ENCODE measurements around the gene TTC21A.

Gene TTC21A

DNA sequence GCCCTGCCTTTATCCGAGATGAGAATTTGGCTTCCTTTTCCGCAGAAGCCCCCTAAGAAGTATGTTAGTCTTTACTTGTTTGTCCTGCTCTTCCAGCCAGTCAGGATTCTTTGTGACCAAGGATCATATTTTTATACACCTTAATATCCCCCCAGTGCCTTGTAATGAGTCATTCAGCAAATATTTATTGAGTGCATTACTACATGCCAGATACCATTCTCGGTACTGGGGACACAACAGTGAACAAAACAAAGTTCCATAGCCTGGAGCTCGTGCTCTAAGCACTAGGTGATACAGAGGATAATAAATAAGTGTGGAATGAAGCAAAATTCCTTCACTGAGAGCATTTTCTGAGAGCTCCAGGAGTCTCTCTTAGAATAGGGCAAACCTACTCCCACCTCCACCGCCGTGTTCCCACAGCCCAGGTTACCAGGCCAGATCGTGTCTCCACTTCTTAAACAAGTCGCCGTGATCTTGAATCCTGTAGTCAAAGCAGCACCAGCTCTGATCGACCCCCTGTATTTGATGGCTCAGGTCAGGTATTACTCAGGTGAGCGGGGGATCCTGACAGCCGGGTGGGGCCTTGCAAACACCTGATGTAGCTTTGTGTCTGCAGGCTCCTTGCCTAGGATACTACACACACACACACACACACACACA lies 18.5 kb downstream of the TTC21A start:
- Histone ChIP-seq H3K4me2 (peak overlapping the region; percentile 92), H3K9me3 (no peaks in the 10 kb centered on the region), H3K36me3 (no peaks in the 10 kb centered on the region; the same call in 1 of the 2 replicates), H4K20me1 (no peaks in the 10 kb centered on the region), H3K4me1 (peaks cover 87% of the 10 kb centered on the region), H3K27me3 (peaks cover 3% of the 10 kb centered on the region; the same call in 1 of the 2 replicates), H3K27ac (peak overlapping the region; percentile 24; the same call in 1 of the 2 replicates), H3K4me3 (no peak overlapping the region), H3K9ac (no peak overlapping the region)
- TF ChIP-seq Cebpa-rat (IDR thresholded peaks at IDR 0.05), result no peak

DNA sequence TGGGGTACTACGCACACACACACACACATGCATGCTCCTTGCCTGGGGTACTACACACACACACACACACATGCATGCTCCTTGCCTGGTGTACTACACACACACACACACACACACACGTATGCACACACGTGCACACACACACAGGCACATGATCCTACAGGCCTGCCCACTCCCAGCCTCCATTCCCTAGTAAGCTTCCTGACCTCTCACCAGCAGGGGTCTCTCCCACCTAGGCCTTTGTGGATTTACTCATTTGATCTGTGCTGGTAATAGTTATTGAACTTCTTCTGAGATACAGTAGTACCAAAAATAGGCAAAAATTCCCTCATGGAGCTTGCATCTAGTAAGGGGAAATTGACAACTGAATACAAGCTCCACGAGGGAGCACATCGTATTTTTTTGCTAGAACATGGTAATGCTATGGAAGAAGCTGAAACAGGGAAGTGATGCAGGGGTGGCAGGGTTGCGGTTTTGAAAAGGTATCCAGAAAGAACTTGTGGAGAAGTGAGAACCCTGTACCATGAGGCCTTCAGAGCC lies 19.1 kb downstream of the TTC21A start:
- peak overlapping the region; percentile 92 for H3K4me2 ChIP-seq
- H3K36me3 ChIP-seq, result no peaks in the 10 kb centered on the region
- peaks cover 88% of the 10 kb centered on the region for H3K4me1 ChIP-seq

DNA sequence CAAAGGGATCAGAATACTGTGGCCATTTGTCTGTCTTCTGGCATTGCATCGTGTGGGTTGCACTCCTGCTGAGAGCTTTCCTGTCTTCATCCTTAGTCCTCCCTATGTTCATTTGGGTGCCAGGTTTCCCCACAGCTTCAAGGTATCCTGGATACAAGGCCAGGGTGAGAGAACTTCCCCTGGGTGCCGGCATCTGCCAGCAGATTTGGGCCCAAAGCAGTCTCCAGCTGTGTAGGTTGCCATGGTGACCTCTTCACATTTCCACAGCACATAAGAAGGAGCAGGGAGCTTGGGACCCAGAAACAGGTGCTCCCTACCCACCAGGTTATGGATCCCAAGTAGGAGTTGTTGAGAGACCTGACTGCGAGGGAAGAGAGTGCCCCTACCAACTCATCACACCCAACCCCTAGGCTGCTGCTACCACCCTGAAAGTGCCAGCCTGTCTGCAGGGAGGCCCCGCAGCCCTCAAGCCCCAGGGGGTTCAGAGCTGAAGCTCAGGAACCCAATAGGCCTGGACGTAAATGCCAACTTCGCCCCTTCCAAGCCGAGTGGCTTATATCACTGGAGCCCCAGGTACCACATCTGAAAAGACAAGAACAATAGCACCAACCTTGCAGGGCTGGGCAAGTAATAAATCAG lies 19.9 kb downstream of the TTC21A start:
- no peaks in the 10 kb centered on the region for H4K20me1 ChIP-seq
- peaks cover 93% of the 10 kb centered on the region for H3K4me1 ChIP-seq
- H3K9ac ChIP-seq, result peak overlapping the region; percentile 75
- H3K9me3 ChIP-seq, result no peaks in the 10 kb centered on the region
- H3K27ac ChIP-seq, result peak overlapping the region; percentile 93
- peak overlapping the region; percentile 92 for H3K4me2 ChIP-seq
- H3K36me3 ChIP-seq, result no peaks in the 10 kb centered on the region
- H3K27me3 ChIP-seq, result no peaks in the 10 kb centered on the region
- H3K4me3 ChIP-seq, result peak overlapping the region; percentile 49
- TF ChIP-seq Cebpa-rat (IDR thresholded peaks at IDR 0.05), result no peak

More for the DNA sequence above, 19.1 kb downstream of the TTC21A start:
- Histone ChIP-seq H3K9ac (peak overlapping the region; percentile 75), H3K27ac (peak overlapping the region; percentile 93), H3K4me3 (peak overlapping the region; percentile 49), H3K27me3 (no peaks in the 10 kb centered on the region), H4K20me1 (no peaks in the 10 kb centered on the region), H3K9me3 (no peaks in the 10 kb centered on the region)
- no peak for TF ChIP-seq Cebpa-rat (IDR thresholded peaks at IDR 0.05)

DNA sequence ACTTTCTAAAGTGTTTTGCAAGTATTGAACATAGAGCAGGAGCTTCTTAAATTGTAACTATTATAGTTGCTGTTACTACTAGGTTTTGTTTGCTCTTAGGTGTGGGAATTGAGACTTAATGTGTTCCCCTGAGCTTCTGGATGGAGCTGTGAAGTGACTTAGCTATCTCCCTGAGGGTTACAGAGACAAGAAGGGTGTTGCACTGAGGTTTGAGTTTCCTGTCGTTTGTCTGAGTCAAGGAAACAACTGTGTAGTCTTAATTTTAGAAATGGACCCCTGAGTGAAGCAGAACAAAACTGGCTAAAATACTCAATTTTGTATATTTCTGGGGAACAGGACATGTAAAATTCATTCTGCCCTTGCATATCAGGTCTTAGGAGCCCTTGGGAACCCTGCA lies 20.4 kb downstream of the TTC21A start:
- no peaks in the 10 kb centered on the region for H3K36me3 ChIP-seq
- H3K27me3 ChIP-seq, result no peaks in the 10 kb centered on the region
- peak overlapping the region; percentile 93 for H3K27ac ChIP-seq
- no peaks in the 10 kb centered on the region for H4K20me1 ChIP-seq
- H3K4me3 ChIP-seq, result peak overlapping the region; percentile 49
- H3K9ac ChIP-seq, result peak overlapping the region; percentile 75
- H3K4me2 ChIP-seq, result peak overlapping the region; percentile 92
- peaks cover 92% of the 10 kb centered on the region for H3K4me1 ChIP-seq
- H3K9me3 ChIP-seq, result no peaks in the 10 kb centered on the region
- TF ChIP-seq Cebpa-rat (IDR thresholded peaks at IDR 0.05), result no peak

DNA sequence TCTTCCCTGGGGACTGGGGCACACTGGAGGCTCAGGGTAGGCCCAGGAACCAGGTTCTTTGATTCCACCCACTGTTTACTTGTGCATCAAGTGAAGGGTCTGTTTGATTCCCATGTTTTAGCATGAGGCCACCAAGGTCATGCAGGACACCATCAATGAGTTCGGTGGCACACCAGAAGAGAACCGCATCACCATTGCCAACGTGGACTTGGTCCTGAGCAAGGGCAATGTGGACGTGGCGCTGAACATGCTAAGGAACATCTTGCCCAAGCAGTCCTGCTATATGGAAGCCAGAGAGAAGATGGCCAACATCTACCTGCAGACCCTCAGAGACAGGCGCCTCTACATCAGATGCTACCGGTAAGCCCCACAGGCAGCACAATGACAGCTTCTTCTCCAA lies 21.5 kb downstream of the TTC21A start:
- H3K9ac ChIP-seq, result peak overlapping the region; percentile 75
- peaks cover 87% of the 10 kb centered on the region for H3K4me1 ChIP-seq
- peak overlapping the region; percentile 93 for H3K27ac ChIP-seq
- no peak for TF ChIP-seq Cebpa-rat (IDR thresholded peaks at IDR 0.05)
- H4K20me1 ChIP-seq, result no peaks in the 10 kb centered on the region
- H3K27me3 ChIP-seq, result no peaks in the 10 kb centered on the region
- peaks cover 7% of the 10 kb centered on the region; the same call in 1 of the 2 replicates for H3K36me3 ChIP-seq
- no peaks in the 10 kb centered on the region for H3K9me3 ChIP-seq
- H3K4me2 ChIP-seq, result peak overlapping the region; percentile 92
- peak overlapping the region; percentile 49 for H3K4me3 ChIP-seq

DNA sequence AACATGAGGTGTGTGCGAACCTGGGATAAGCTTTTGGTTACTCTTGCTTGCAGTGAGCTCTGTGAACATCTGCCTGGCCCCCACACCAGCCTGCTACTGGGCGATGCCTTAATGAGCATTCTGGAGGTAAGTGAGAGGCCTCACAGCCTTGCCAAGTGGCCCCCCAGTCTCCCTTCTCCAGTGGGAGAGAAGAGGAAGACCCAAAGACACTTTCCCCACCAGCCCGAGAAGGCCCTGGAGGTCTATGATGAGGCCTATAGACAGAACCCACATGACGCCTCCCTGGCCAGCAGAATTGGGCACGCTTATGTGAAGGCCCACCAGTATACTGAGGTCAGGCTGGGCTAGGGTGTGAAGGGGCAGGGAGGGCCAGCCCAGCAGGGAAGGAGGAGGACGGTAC lies 22.5 kb downstream of the TTC21A start:
- TF ChIP-seq Cebpa-rat (IDR thresholded peaks at IDR 0.05), result no peak
- peak overlapping the region; percentile 92 for H3K4me2 ChIP-seq
- no peak overlapping the region for H3K9ac ChIP-seq
- H3K4me3 ChIP-seq, result no peak overlapping the region
- no peaks in the 10 kb centered on the region for H3K9me3 ChIP-seq
- H3K27ac ChIP-seq, result peak overlapping the region; percentile 93
- H3K27me3 ChIP-seq, result no peaks in the 10 kb centered on the region
- H3K4me1 ChIP-seq, result peaks cover 76% of the 10 kb centered on the region
- H3K36me3 ChIP-seq, result peaks cover 7% of the 10 kb centered on the region; the same call in 1 of the 2 replicates
- no peaks in the 10 kb centered on the region for H4K20me1 ChIP-seq

DNA sequence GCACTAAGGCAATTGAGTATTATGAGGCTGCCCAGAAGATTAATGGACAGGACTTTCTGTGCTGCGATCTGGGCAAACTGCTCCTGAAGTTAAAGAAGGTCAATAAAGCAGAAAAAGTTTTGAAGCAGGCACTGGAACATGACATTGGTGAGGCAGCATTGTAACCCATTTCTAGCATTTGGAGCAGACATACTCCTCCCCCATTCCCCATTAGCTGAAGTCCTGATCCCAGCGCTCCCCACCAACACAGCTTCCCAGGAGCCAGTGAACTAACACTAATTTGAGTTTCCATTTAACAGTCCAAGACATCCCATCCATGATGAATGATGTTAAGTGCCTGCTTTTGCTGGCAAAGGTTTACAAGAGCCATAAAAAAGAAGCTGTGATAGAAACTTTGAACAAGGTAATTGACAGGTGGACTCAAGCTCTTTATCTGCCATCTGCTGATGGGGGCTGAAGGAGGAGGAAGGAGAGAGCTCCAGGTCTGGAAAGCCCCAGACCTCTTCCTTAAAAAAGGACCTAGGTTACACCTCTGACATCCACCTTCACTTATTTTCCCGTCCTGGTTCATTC lies 23.3 kb downstream of the TTC21A start:
- peak overlapping the region; percentile 93 for H3K27ac ChIP-seq

DNA sequence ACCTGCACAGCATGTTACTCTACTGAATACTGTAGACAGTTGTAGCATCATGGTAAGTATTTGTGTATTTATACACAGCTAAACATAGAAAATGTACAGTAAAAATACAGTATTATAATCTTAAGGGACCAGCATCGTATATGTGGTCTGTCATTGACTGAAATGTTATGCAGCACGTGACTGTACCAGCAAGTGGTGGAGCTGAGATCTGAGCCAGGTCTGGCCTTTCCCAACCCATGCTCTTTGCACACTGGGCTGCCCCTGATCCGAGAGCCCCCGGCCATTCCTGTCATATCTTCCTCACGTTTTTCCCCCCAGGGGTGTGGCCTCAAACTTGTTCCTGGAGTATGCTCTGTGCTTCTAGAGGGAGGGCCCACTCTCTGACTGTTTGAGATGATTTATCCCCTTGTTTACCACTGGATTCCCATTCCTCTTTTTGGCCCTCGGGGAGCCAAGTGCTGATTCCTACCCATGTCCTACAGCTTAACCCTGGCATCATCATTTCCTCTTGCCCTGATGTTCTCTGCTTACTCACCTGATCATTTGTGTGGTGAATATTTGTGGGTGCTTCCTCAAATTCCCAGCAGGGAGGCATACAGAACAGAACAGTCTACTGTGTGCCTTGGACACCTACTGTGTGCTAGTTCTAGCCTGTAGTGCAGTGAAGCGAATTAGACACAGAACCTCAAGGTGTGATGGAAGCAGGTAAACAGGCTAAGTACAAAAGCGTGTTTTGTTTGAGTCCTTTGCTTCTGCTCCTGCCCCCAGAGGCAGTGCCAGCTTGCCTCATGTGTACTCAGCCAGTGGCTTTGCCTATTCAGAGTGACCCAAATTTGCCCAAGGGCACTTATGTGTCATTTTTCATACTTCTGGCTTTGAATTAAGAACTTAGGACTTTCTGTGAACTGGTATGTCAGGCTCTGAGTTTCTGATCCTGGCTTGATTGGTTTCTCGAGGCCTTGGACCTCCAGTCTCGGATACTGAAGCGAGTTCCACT lies 24.9 kb downstream of the TTC21A start:
- H3K4me1 ChIP-seq, result peaks cover 52% of the 10 kb centered on the region
- peaks cover 18% of the 10 kb centered on the region for H3K36me3 ChIP-seq
- no peak overlapping the region for H3K4me3 ChIP-seq
- no peak overlapping the region for H3K4me2 ChIP-seq
- H3K9ac ChIP-seq, result no peak overlapping the region
- no peaks in the 10 kb centered on the region for H3K27me3 ChIP-seq
- no peaks in the 10 kb centered on the region for H4K20me1 ChIP-seq
- H3K9me3 ChIP-seq, result no peaks in the 10 kb centered on the region
- no peak for TF ChIP-seq Cebpa-rat (IDR thresholded peaks at IDR 0.05)
- H3K27ac ChIP-seq, result no peak overlapping the region

More for the DNA sequence above, 23.3 kb downstream of the TTC21A start:
- no peak for TF ChIP-seq Cebpa-rat (IDR thresholded peaks at IDR 0.05)
- Histone ChIP-seq H3K4me3 (no peak overlapping the region), H3K27me3 (no peaks in the 10 kb centered on the region), H3K9ac (no peak overlapping the region), H3K4me1 (peaks cover 69% of the 10 kb centered on the region), H3K9me3 (no peaks in the 10 kb centered on the region), H3K36me3 (peaks cover 7% of the 10 kb centered on the region; the same call in 1 of the 2 replicates), H4K20me1 (no peaks in the 10 kb centered on the region), H3K4me2 (peak overlapping the region; percentile 92)

DNA sequence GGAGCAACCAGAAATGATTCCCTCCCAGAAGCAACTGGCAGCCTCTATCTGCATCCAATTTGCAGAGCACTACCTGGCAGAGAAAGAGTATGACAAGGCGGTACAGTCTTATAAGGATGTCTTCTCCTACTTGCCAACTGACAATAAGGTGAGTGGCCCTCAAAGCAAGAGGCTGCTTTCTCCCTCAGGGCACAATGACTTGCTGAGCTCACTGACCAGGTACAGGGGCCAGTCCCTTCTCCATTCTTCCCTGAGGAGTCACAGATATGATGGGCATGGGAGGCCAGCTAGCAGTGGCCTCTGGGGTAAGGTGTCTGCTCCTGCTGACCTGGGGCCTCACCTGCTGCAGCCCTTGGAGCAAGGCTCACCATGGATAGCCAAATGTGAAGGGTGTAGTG lies 25.6 kb downstream of the TTC21A start:
- Histone ChIP-seq H3K9me3 (no peaks in the 10 kb centered on the region), H3K9ac (no peak overlapping the region), H3K4me2 (no peak overlapping the region), H3K4me3 (no peak overlapping the region), H4K20me1 (no peaks in the 10 kb centered on the region), H3K36me3 (peaks cover 25% of the 10 kb centered on the region), H3K27me3 (no peaks in the 10 kb centered on the region), H3K4me1 (peaks cover 45% of the 10 kb centered on the region), H3K27ac (no peak overlapping the region)
- TF ChIP-seq Cebpa-rat (IDR thresholded peaks at IDR 0.05), result no peak
